Lower leg skin (tissue), 3 donors: Measurements from ENCODE around the gene THSD7B.

ENCODE experiments used
- CTCF ChIP-seq, 3 donors: fragments of 450-650 bp; IDR thresholded peaks; one replicate each; pipeline ENCODE4 v1.5.1; 2016; ENCODE audit warnings: antibody characterized with exemption in 3 of 3, mild to moderate bottlenecking in 3 of 3, moderate library complexity in 2 of 3
- POLR2A ChIP-seq, 2 donors: fragments of 450-650 bp; IDR thresholded peaks; one replicate each; pipeline ENCODE4 v1.6.1; 2016 to 2017; ENCODE audit warnings: antibody characterized with exemption in 2 of 2, mild to moderate bottlenecking in 1 of 2, moderate library complexity in 1 of 2

GRCh38 chr2:136801661-136802060, 36.3 kb downstream of the THSD7B start:
- TF ChIP-seq POLR2A (IDR thresholded peaks at IDR 0.05) (no peak), CTCF (IDR thresholded peaks at IDR 0.05) (no peak)
